GM19468 (cell line): ENCODE data around the gene ARHGDIA.

Source experiments
- ATAC-seq: cut with Tn5 transposase; IDR thresholded peaks from one replicate; pipeline ENCODE4 v1.9.1; 2021; ENCODE audit warnings: mild to moderate bottlenecking, moderate library complexity, moderate number of reproducible peaks; ENCODE audit not compliant: unreplicated experiment; ENCODE audit errors: extremely low read depth

The ARHGDIA gene

GRCh38 chr17:81831957-81832607 lies 39.1 kb downstream of the ARHGDIA start:
- no peak for ATAC-seq

DNA sequence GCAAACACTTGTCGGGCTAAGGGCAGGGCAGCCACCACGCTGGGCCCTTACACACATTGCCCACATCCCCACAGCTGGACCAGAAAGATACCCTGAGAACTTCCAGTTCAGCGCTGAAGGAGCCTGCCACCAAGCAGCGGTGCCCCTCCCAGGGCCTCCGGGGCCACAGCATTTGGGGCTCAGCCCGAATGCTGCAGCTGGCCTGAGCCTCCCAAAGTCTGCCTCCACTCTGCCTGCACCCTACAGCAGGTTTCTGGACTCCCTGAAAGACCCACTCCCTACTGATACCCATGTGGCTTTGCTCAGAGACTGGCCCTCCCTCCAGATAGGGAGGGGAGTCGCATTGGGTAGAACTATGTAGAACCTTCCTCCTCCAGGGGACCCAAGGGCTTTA lies 39.6 kb downstream of the ARHGDIA start:
- no peak for ATAC-seq

DNA sequence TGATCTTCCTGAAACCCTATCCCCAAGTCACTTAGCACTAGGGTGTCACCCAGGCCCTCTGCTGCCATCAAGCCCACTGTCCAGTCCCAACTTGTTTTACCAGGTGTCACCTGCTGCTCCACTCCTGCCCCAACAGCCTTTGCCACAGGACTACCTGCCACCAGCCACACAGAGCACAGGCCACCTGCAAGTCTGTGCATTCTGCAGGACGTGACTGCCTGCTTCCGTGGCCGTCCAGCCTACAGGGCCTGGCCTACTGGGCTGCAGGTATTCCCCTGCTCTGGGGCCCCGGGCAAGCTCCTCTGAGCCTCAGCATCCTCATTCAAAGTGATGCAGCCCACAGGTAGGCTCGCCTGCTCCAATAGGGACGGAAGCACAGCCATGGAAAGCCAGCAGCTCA lies 41.3 kb downstream of the ARHGDIA start:
- ATAC-seq, result no peak

GRCh38 chr17:81828656-81829055 lies 42.5 kb downstream of the ARHGDIA start:
- ATAC-seq, result no peak

- no peak for ATAC-seq
Observed at GRCh38 chr17:81825841-81826466, 45.2 kb downstream of the ARHGDIA start.

GRCh38 chr17:81824595-81824994 lies 46.5 kb downstream of the ARHGDIA start:
- no peak for ATAC-seq

DNA sequence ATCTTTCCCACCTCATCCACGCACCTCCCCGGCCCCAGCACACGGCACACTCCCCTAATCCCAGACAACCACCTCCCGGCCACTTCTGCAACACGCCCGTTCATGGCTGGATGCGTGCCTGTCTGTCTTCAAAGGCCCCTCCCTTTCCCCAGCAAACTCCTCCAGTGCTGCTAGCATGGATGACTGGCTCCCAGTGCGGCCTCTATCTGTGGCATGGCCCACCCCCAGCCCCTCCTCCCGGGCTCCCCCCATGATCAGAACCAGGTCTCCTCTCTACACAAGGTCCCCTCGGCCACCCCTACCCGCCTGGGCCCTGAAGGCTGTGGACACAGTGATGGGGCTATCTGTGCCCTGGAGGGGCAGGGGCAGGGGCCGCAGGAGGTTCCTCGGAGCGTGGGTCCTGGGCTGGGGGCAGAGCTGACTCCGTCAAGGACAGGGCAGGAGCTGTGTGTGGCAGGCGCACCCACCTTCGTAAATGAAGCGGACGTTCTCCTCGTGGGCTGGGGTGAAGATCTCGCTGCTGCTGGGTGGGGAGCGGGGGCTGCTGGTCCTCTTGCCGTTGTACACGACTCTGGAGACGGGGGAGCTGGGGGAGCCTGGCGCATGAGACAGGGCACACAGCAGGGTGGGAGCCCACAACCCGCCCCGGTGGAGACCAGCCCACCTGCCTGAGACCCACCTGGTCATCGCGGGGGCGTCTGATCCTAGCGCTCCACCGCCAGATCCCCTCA lies 47.2 kb downstream of the ARHGDIA start:
- ATAC-seq, result no peak

DNA sequence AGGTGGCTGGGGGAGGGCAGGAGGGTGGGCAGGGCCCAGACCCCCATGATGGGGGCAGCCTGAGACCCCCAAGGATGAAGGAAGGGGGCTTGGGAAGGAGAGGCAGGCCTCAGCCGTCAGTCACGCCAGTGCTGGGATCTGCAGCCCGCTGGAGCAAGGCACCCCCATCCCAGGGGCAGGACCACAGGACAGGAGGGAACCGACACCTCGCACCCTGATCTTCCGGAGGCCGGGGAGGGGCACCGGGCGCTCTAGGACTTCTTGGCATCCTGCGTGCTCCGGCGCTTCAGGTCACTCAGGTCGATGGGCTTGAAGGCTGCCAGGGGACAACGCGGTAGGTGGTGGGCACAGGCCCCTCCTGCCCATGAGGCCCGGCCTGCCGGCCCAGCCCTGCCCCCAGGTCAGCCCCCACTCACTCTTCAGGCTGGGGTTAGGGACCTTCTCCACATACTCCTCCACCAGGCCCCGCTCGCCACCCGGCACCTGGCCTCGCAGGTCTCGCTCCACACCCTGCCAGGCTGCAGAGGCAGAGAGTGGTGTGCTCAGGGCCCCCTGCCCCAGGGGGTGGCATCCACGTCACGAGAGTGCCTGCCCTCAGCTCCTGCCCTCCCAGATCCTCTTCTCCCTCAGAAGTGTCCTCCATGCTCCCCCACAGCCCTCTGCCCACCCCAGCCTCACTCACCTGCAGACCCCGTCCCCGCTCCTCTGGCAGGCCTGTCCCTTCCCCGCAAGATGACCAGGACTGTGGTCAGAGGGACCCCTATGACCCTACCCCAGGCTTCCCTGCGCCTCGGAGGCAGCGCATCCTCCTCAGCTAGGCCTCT lies 47.9 kb downstream of the ARHGDIA start:
- no peak for ATAC-seq

DNA sequence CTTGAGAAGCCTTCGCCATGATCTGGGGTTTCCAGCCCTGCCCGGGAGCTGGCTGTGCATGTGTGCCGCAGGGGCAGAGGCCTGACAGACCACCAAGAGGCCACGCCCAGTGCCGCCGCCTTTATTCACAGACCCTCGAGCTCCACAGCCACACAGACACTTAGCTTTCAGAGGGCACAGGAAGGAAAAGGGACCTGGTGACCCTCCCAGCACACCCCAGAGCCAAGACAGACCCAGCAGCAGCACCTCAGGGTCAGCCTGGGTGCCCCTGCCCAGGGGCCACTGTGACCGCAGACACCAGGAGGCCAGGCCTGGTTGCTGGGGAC lies 48.9 kb downstream of the ARHGDIA start:
- ATAC-seq, result no peak

DNA sequence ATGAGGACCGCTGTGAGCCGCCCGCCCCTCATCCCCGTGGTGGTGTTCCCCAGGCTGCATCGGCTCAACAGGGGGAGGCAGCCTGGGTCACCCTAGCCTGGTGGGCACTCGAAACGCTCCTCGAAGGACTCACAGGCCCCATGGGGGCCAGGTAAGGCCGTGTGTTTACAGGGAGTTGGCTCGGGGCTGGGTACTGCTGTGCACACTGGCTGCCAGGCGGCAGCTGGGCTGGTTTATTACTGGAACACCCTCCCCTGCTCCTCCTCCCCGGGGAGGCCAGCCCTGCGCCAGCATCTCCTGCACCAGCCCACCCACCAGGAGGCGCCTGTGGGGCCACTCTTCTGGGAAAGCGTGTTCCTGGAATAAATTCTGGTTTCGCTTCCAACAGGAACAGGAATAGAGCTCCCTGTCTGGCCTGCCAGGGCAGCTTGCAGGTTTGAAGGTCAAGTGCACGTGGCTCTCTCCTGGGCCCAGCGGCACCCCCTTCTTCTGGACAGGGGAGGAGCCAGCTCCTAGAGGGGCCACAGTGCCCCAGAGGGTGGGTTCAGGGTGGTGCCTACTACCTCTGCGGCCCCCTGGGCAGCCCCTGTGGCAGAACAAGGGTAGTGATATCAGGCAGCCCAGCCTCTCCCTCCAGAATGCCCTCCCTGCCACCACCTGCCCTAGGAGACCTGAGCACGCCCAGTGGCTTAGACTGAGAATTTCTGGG lies 49.4 kb downstream of the ARHGDIA start:
- no peak for ATAC-seq

DNA sequence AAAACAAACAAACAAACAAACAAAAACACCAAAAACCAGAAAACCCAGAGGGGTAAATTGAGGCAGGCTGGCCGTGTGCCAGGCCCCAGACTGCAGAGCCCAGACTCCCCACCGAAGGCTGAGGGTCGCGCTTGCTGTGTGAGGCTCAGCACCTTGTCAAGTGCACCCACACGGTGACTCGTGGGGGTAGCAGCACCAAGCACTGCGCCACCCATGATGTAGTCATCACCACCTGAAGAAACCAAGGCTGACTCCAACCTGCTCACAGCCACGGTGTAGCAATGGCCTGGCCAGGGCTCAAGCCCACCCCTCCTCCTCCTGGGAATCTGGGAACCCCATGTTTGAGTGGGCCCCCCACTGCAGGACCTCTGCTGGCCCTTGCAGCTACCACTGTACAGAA lies 50.0 kb downstream of the ARHGDIA start:
- ATAC-seq, result no peak

GRCh38 chr17:81819708-81820107 lies 51.4 kb downstream of the ARHGDIA start:
- ATAC-seq, result no peak

GRCh38 chr17:81817758-81818147 lies 53.4 kb downstream of the ARHGDIA start:
- no peak for ATAC-seq
